Epithelial cell of esophagus (primary cell): Measurements from ENCODE around the gene RALGAPA1.

Source experiments
- DNase-seq: peaks from one replicate; pipeline ENCODE4 v3.0.0; 2010; ENCODE audit warnings: low read depth
- H3K4me3 ChIP-seq: 2 replicates; pipeline ENCODE4 v1.5.1; 2011; ENCODE audit warnings: mild to moderate bottlenecking, low read length, control low read depth
- TF ChIP-seq, protein P1 (sequence below): IDR thresholded peaks from 2 replicates; pipeline ENCODE4 v1.5.1; 2011; ENCODE audit warnings: low read depth, mild to moderate bottlenecking, low read length, control low read depth, inconsistent platforms; ENCODE audit not compliant: insufficient read depth; ENCODE audit errors: missing control alignments

The RALGAPA1 gene

DNA sequence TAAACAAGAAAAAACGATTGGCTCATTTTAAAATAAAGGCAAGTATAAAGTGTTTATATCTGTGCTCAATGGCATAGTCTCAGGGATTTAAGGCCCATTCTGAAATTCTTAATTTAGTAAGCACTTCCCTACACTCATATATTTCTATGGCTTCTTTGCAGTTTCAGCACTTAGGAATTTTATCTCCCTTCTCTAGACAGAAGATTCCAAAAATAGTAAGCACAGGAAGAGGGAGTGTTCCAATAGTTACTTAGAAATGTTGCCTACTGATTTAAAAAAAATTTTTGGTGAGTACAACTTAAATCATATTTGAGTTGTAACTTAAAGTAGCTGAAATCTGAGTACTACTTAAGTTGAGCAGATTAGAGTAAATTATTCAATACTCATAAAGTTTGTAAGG, 255.3 kb downstream of the RALGAPA1 start:
- no peak for DNase-seq

GRCh38 chr14:35551081-35551480, 258.0 kb downstream of the RALGAPA1 start:
- TF ChIP-seq, protein P1, sequence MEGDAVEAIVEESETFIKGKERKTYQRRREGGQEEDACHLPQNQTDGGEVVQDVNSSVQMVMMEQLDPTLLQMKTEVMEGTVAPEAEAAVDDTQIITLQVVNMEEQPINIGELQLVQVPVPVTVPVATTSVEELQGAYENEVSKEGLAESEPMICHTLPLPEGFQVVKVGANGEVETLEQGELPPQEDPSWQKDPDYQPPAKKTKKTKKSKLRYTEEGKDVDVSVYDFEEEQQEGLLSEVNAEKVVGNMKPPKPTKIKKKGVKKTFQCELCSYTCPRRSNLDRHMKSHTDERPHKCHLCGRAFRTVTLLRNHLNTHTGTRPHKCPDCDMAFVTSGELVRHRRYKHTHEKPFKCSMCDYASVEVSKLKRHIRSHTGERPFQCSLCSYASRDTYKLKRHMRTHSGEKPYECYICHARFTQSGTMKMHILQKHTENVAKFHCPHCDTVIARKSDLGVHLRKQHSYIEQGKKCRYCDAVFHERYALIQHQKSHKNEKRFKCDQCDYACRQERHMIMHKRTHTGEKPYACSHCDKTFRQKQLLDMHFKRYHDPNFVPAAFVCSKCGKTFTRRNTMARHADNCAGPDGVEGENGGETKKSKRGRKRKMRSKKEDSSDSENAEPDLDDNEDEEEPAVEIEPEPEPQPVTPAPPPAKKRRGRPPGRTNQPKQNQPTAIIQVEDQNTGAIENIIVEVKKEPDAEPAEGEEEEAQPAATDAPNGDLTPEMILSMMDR, result no peak
- DNase-seq, result no peak

More for the DNA sequence above, 255.3 kb downstream of the RALGAPA1 start:
- no peak overlapping the region for H3K4me3 ChIP-seq
- TF ChIP-seq, protein P1, result no peak

DNA sequence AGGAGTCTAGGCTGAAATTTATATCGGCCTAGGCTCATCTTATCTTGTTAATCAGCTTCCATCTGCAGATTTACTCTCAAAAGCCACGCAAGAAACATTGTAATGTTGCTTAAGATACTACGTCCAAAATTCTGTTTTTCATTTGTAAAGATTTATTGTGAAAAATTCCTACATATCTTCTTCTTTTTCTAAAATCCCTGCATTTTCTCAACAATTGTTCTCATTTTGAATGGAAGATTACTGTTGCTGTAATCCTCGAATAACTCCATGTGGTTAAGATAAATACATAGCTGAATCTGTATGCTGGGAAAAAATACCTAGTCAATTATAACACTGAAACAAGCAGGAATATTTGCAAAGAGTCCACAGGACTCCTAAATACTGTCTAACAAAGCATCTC, 259.5 kb downstream of the RALGAPA1 start:
- no peak overlapping the region for H3K4me3 ChIP-seq
- DNase-seq, result no peak
- TF ChIP-seq, protein P1, result no peak

More at GRCh38 chr14:35551081-35551480, 258.0 kb downstream of the RALGAPA1 start:
- H3K4me3 ChIP-seq, result no peak overlapping the region

GRCh38 chr14:35543006-35543405, 266.1 kb downstream of the RALGAPA1 start:
- no peak for DNase-seq
- no peak overlapping the region for H3K4me3 ChIP-seq
- TF ChIP-seq, protein P1, result no peak

- TF ChIP-seq, protein P1, result no peak
- no peak overlapping the region for H3K4me3 ChIP-seq
- no peak for DNase-seq
These were observed 269.1 kb downstream of the RALGAPA1 start for GRCh38 chr14:35539969-35540368.

DNA sequence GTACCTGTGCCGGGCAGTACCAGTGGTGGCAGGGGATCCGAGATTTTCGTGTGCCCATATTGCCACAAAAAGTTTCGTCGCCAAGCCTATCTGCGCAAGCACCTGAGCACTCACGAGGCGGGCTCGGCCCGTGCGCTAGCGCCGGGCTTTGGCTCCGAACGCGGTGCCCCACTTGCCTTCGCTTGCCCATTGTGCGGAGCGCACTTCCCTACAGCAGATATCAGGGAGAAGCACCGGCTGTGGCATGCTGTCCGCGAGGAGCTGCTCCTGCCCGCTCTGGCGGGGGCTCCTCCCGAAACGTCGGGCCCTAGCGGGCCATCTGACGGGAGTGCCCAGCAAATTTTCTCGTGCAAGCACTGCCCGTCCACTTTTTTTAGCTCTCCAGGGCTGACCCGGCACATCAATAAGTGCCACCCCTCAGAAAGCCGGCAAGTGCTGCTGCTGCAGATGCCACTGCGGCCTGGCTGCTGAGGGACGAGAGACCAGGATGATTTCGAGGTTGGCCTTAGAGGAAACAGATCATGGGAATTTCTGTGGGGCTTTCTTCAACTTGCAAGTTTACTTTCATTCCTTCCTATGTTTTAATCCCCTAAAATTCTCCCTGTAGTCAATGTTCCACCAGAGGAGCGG, 273.5 kb downstream of the RALGAPA1 start:
- peak overlapping the region; percentile 30 for H3K4me3 ChIP-seq
- TF ChIP-seq, protein P1, result no peak
- DNase-seq, result no peak

DNA sequence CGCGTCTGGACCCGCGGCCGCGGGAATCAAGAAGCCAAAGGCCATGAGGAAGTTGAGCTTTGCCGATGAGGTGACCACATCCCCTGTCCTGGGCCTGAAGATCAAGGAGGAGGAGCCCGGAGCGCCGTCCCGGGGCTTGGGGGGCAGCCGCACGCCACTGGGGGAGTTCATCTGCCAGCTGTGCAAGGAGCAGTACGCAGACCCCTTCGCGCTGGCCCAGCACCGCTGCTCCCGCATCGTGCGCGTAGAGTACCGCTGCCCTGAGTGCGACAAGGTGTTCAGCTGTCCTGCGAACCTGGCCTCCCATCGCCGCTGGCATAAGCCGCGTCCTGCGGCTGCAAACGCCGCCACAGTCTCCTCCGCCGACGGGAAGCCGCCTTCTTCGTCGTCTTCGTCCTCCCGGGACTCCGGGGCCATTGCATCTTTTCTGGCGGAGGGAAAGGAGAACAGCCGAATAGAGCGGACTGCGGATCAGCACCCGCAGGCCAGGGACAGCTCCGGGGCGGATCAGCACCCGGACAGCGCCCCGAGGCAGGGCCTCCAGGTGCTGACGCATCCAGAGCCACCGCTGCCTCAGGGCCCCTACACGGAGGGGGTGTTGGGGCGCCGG, 274.1 kb downstream of the RALGAPA1 start:
- peak overlapping the region; percentile 30 for H3K4me3 ChIP-seq
- TF ChIP-seq, protein P1, result no peak
- DNase-seq, result peak; percentile 75
